HG02588 (cell line): Measurements from ENCODE around the gene PLA2G15.
"Not testable (repeated sequence)": the region's sequence is repeated elsewhere in the genome, so short reads cannot be mapped to it uniquely, and the experiment has no call there.

Experiments
- ATAC-seq: cut with Tn5 transposase; IDR thresholded peaks from one replicate; pipeline ENCODE4 v1.9.1; 2021; ENCODE audit warnings: mild to moderate bottlenecking, moderate library complexity; ENCODE audit not compliant: unreplicated experiment

Gene PLA2G15

DNA sequence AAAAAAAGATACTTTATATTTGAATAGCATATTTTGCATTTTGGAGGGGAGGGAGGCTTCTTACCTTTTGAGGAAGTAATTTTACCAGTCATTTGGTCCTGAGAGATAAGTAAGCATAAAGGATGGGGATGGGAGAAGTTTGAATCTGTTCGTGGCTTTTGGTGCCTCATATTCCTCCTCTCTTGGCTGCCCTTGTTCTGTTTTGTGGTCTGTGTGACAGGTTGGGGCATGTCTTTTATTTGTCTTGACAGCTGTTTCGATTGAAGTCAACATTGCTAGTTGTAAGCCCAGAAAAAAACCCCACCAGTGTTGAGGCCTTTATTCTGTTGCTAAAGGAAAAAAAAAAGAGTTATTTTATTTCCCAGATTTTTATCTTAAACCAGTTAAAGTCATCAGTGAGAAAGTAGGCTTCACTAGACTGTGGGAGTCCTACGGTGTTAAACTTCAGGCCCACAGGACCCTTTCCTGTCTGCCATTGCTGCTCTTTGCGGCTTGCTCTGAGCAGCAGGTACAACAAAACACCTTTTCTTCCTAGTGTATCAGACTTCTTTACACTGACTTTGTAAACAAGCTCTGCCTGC, 30.5 kb downstream of the PLA2G15 start:
- no peak for ATAC-seq

GRCh38 chr16:68276223-68276622, 31.1 kb downstream of the PLA2G15 start:
- ATAC-seq = no peak

GRCh38 chr16:68279726-68280558, 34.8 kb downstream of the PLA2G15 start:
- no peak for ATAC-seq

- no peak for ATAC-seq
Observed at GRCh38 chr16:68281368-68282063, 36.3 kb downstream of the PLA2G15 start.

- ATAC-seq = no peak
Observed at GRCh38 chr16:68282064-68282452, 36.9 kb downstream of the PLA2G15 start.

- no peak for ATAC-seq
Observed at GRCh38 chr16:68283346-68283745, 38.2 kb downstream of the PLA2G15 start.

DNA sequence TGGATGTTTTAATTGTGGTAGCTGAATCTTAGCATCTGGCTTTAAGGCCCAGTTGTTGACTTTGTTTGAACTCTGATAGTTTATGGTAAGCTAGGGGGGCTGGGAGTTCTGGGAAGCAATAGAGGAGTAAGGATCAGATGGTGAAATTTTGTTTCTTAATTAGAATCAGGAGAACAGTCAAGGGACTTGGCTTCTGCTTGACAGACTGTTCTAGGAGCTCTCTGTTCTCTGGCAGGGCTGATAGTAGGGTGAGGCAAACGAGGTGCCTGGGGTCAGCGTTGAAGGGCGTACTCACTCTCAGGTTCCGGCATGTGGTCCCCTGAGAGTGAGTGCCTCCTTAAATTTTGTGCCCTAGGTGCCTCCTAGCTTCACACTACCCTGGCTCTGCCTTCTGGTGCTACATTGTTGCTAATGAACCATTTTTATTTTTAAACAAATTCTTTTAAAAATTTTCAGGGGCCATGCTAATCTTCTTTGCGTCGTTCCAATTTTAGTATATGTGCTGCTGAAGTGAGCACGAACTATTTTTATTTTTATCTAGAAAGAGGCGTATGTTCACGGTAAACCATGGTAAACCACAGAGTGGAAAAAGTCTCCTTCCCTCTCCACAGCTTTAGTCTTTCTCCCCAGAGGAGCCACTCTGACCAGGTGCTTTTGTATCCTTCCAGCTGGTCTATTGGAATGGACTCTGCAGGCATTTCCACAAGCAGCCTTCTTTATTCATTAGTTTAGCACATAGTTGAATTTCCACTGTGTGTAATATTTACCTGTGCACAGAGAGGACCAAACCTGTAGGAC, 38.8 kb downstream of the PLA2G15 start:
- ATAC-seq = peak; percentile 44

- ATAC-seq = peak; percentile 53
Observed at GRCh38 chr16:68284847-68285246, 39.7 kb downstream of the PLA2G15 start.

DNA sequence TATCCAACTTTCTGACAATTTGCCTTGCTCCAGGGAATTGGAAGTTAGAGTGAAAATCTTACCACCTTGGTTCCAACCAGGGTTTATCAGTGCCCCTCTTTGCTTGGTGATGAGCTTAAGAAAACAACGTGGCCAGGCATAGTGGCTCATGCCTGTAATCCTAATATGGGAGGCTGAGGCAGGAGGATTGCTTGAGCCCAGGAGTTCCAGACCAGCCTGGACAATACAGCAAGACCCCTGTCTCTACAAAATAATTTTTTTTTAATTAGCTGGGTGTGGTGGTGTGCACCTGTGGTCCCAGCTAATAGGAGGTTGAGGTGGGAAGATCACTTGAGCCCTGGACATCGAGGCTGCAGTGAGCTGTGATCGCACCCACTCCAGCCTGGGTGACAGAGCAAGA, 40.5 kb downstream of the PLA2G15 start:
- ATAC-seq = no peak

GRCh38 chr16:68286153-68287074, 41.2 kb downstream of the PLA2G15 start:
- ATAC-seq = no peak

DNA sequence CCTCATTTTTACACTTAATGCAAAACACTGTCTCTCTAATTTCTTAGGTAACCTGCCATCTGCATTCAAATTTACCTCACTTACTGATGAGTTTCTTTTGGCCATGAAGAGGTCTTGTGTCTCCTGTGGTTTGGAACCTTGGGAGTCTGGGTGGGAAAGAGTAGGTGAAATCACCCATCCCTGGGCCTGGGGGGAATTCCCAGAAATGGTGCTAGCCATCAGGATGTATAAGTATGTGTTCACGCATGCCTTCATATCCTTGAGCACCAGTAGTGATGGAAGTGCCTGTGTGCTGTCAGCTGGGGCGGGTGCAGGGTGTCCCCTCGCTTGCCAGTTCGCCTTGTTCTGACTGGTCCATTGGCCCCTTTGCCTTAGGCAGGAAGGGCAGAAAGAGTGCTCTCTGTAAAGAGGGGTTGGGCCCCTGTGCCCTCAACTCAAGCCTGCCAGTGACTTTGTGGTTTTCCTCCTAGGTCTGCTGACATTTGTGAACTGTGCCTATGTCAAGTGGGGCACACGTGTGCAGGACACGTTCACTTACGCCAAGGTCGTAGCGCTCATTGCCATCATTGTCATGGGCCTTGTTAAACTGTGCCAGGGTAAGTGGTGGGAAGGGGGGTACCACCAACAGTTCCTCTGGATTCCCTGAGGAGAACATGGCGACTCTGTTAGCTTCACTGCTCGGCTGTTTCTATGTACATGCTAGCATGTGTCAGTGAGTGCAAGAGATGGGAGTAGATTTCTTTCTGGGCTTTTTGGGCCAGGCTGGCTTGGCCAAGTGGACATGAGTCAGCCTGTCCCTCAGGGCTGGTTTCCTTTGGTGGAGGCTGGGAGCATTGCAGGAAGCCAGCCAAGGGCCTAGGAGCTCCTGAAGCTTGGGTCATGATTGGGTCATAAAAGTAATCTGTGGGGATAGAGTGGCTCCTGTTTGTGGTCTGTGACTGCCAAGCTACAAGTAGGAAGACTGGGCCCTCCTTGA, 42.4 kb downstream of the PLA2G15 start:
- no peak for ATAC-seq

GRCh38 chr16:68288252-68288650, 43.1 kb downstream of the PLA2G15 start:
- no peak for ATAC-seq

GRCh38 chr16:68288796-68289195, 43.6 kb downstream of the PLA2G15 start:
- not testable (repeated sequence) for ATAC-seq

DNA sequence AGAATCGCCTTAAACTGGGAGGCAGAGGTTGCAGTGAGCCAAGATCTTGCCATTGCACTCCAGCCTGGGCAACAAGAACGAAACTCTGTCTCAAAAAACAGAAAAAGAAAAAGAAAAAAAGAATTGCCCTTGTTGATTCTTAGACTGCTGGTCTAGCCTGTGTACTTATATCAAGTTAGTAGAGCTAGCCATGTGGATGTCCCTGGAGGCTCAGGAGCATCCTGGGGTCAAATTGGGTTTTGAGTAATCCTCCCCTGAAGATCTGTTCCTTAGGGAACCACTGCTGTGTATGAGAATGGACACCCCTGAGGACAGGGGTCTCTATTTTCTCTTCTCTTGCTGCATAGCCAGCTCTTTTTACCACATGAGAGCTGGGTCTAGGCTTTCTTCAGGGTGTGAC, 44.0 kb downstream of the PLA2G15 start:
- ATAC-seq = no peak

DNA sequence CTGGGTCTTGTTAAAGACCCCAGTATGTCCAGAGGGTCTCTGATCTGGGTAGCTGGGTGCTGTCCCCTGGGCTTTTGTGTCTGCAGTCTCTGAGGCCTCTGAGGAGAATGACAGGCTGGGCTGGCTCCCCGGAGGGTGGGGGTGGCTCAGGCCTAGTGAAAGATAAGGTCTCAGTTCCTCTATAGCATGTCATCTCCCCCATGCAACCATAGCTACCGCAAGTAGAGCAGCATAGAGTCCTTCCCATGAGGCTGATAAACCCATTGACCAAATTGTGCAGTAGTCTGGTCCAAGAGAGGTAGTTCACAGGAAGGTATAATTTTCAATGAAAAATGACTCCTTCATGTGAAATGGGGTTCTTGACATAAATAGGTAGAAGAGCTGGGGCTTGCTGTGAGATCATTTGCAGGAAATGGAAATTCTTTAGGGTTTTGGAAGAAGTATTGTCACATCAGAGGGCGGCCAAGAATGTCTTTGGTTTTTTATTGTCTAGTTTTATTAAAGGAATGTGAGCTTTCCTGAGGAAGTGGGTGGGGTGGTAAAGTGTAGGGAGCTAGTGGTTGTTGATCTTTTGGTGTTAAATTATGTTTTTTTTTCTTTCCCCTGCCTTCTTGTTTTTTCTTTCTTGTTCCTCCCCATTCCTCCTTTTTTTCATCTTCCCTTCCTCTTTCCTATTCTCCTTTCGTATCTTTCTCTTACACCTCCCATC, 44.6 kb downstream of the PLA2G15 start:
- ATAC-seq = peak; percentile 67

GRCh38 chr16:68290450-68290849, 45.3 kb downstream of the PLA2G15 start:
- ATAC-seq = no peak

GRCh38 chr16:68291227-68291626, 46.1 kb downstream of the PLA2G15 start:
- ATAC-seq = no peak

DNA sequence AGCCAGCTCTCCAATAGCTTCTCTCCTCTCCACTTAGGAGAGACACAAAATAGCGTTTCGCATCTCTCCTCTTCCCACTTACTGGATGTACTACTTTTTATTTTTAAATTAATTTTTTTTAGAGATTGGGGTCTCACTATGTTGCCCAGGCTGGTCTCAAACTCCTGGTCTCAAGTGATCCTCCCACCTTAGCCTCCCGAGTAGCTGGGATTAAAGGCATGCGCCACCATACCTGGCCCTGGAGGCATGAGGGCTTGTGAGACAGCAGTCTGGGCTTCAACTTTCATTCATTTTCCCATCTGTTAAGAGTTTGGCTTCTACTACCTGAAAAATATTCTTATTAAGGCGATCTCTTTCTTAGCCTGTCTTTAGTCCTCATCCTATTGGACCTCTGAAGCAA, 47.3 kb downstream of the PLA2G15 start:
- no peak for ATAC-seq
